Esophagus squamous epithelium (tissue), 5 donors: ENCODE data around the gene MAD1L1. TPM values are rescaled to one million over a fixed set of nuclear protein-coding genes. Genes with fewer than 3 reads are reported as not detected.
"Not testable (repeated sequence)": the region's sequence is repeated elsewhere in the genome, so short reads cannot be mapped to it uniquely, and the experiment has no call there.

Source experiments
- DNase-seq: peaks from one replicate; lab custom pipeline; 2025; lab: John Stamatoyannopoulos, UW
- H3K27ac ChIP-seq, 4 donors: fragments of 200-600 bp; sonication (generic); one replicate each; pipeline ENCODE4 v1.5.1; 2016 to 2019; ENCODE audit warnings: mild to moderate bottlenecking in 1 of 4
- H3K27me3 ChIP-seq, 4 donors: fragments of 200-600 bp; sonication (generic); 1 replicate in 3 of 4; 2 replicates in 1 of 4; pipeline versions ENCODE4 v1.5.1 to v1.6.0; 2017 to 2021; ENCODE audit warnings: antibody characterized with exemption in 1 of 4
- H3K36me3 ChIP-seq, 3 donors: fragments of 200-600 bp; sonication (generic); one replicate each; pipeline ENCODE4 v1.5.1; 2016 to 2019
- H3K4me1 ChIP-seq, 3 donors: fragments of 200-600 bp; sonication (generic); one replicate each; pipeline ENCODE4 v1.5.1; 2017 to 2019
- H3K4me3 ChIP-seq, 4 donors: fragments of 200-600 bp; sonication (generic); 1 replicate in 3 of 4; 2 replicates in 1 of 4; pipeline ENCODE4 v1.5.1; 2016 to 2019; ENCODE audit warnings: mild to moderate bottlenecking in 2 of 4, moderate library complexity in 1 of 4
- H3K9me3 ChIP-seq, 3 donors: fragments of 200-600 bp; sonication (generic); one replicate each; pipeline ENCODE4 v1.5.1; 2016 to 2019
- POLR2A ChIP-seq, 4 donors: fragments of 450-650 bp; IDR thresholded peaks; one replicate each; pipeline ENCODE4 v1.6.1; 2017; ENCODE audit warnings: antibody characterized with exemption in 4 of 4, mild to moderate bottlenecking in 4 of 4, moderate library complexity in 3 of 4
- WGBS, 2 donors: methylation state at CpG; one replicate each; pipeline ENCODE4 v1.1.5; 2018; 5-methylcytosine and 5-hydroxymethylcytosine counted together
- intact Hi-C: fragments of 100-400 bp; cut with DNase I; formaldehyde crosslinking; loops from one replicate; pipeline ENCODE4 v1.15.0; 2022
- total RNA-seq, 4 donors: library from RNA; depleted of rRNA; stranded (reverse); fragments of >200 nt; gene quantifications; one replicate each; pipeline ENCODE4 v1.1.0, GENCODE V29; 2016
- TF ChIP-seq, protein P1 (sequence below), 6 experiments: fragments of 450-650 bp in 4 of 6; fragments of 200-600 bp in 2 of 6; sonication (generic) in 2 of 6; IDR thresholded peaks; one replicate each; pipeline ENCODE4 v1.5.1; 2016 to 2019; ENCODE audit warnings: antibody characterized with exemption in 6 of 6, mild to moderate bottlenecking in 4 of 6, moderate library complexity in 4 of 6
- donor health status: DM: yes; HTN: yes; CAD: no.

The MAD1L1 gene
- total RNA-seq, 4 donors from 2014 or later = 16.6 to 40.4 (median 30.2) TPM

DNA sequence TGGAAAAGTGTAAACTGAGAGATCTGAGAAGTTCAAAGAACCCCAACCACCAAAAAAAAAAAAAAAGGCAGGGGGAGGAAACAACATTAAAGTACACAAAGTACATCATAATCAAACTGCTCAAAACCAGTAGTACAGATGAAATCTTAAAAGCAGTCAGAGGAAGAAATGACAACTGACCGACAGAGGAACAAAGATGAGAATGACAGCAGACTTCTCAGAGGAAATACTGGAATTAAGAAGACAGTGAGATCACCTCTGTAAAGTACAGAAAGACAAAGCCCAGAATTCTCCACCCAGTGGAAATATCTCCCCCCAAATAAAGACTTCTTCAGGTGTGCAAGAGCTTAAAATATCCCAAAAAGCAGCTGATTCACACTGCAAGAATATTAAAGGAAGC lies 403.1 kb downstream of the MAD1L1 start:
- H3K27me3 ChIP-seq, H3K4me1 ChIP-seq, H3K27ac ChIP-seq, intact Hi-C loops, H3K36me3 ChIP-seq, H3K4me3 ChIP-seq, H3K9me3 ChIP-seq, DNase-seq: not testable (repeated sequence)
- 73 to 93% methylated on average over 1 of the region's 1 CpG for WGBS, 2 donors

DNA sequence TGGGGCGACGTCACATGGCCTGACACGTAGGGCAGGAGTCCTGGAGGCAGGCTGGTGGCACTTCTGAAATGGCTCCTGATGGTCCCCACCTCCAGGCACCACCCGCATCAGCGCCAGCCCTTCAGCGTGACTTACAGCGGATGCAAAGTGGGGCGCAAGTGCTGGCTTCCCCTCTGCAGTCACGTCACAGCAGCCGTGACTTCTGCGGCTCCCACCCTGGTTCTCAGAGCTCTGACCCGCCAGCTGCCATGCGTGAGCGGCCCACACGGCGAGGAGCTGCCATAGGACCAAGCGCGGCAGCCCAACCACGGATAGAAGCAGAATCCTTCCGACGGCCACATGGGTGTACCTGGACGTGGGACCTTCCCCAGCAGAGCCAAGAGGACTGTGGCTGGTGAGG lies 403.6 kb downstream of the MAD1L1 start:
- no peak for DNase-seq
- H3K4me1 ChIP-seq = no peaks in the 10 kb centered on the region
- TF ChIP-seq POLR2A (IDR thresholded peaks at IDR 0.05) = no peak
- TF ChIP-seq, protein P1, sequence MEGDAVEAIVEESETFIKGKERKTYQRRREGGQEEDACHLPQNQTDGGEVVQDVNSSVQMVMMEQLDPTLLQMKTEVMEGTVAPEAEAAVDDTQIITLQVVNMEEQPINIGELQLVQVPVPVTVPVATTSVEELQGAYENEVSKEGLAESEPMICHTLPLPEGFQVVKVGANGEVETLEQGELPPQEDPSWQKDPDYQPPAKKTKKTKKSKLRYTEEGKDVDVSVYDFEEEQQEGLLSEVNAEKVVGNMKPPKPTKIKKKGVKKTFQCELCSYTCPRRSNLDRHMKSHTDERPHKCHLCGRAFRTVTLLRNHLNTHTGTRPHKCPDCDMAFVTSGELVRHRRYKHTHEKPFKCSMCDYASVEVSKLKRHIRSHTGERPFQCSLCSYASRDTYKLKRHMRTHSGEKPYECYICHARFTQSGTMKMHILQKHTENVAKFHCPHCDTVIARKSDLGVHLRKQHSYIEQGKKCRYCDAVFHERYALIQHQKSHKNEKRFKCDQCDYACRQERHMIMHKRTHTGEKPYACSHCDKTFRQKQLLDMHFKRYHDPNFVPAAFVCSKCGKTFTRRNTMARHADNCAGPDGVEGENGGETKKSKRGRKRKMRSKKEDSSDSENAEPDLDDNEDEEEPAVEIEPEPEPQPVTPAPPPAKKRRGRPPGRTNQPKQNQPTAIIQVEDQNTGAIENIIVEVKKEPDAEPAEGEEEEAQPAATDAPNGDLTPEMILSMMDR (IDR thresholded peaks at IDR 0.05) = no peak
- no peak overlapping the region for H3K27ac ChIP-seq
- WGBS, 2 donors = 93 to 96% methylated on average over 3 to 10 of the region's 22 CpGs
- intact Hi-C loops = no loop called here
- H3K9me3 ChIP-seq = peaks cover 0 to 5% (median 0%) of the 10 kb centered on the region in 3 donors
- H3K36me3 ChIP-seq = peaks cover 0 to 5% (median 0%) of the 10 kb centered on the region in 3 donors
- no peak overlapping the region for H3K4me3 ChIP-seq
- no peaks in the 10 kb centered on the region for H3K27me3 ChIP-seq

DNA sequence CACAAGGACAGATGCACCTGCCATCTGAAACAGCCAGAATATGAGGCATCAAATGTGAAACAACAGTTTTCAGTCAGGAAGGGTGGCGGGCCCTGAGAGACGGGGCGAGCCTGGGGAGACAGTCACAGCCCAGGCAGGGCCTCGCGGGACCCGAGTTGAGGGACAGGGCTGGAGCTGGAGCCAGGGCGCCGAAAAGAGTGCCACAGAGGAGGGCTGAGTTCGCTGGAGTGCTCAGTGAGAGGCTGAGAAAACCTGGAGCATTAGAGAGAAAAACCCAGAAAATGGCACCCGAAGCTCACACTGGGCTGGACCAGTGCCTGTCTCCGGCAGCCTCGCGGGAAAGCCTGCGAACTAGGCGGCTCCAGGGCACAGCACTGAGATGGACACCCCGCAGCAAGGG lies 404.6 kb downstream of the MAD1L1 start:
- 89 to 100% methylated on average over 3 to 5 of the region's 16 CpGs for WGBS, 2 donors

DNA sequence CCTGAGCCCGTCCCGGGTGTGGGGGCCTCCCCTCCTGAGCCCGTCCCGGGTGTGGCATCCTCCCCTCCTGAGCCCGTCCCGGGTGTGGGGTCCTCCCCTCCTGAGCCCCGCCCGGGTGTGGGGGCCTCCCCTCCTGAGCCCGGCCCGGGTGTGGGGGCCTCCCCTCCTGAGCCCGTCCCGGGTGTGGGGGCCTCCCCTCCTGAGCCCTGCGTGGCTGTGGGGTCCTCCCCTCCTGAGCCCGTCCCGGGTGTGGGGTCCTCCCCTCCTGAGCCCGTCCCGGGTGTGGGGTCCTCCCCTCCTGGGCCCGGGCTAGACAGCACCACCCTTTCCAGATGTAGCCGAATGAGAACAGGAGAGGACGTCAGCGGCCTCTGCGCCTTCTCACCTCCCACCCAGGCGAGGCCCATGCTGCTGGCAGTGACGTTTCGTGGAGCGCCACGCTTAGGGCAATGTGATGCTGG lies 405.2 kb downstream of the MAD1L1 start:
- H3K9me3 ChIP-seq, H3K4me3 ChIP-seq, H3K36me3 ChIP-seq, H3K27ac ChIP-seq, intact Hi-C loops, H3K27me3 ChIP-seq, DNase-seq, H3K4me1 ChIP-seq: not testable (repeated sequence)
- 100% methylated on average over 1 of the region's 27 CpGs; no CpG with 5 or more reads in 1 of the 2 donors for WGBS, 2 donors

More for the DNA sequence above, 404.6 kb downstream of the MAD1L1 start:
- intact Hi-C loops, H3K27ac ChIP-seq, H3K9me3 ChIP-seq, H3K36me3 ChIP-seq, H3K4me1 ChIP-seq, H3K27me3 ChIP-seq, DNase-seq, H3K4me3 ChIP-seq: not testable (repeated sequence)

DNA sequence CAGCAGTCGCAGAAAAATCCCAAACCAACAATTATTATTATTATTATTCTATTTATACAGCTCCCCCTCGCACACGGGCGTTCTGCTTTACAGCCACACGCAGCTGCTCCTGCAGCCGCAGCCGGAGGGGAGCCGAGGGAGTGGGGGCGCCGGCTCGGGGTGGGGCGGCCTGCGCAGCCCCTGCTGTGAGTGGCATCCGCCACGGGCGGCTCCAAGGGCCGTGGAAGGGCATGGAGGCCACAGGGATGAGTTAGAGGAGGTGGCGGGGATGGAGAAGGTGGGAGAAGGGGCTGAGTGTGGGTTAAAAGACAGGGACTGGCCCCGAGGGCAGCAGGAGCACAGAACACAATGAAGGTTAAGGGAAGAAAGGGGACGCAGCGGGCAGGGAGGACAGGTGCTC lies 405.8 kb downstream of the MAD1L1 start:
- H3K27ac ChIP-seq, H3K27me3 ChIP-seq, H3K4me1 ChIP-seq, DNase-seq, H3K4me3 ChIP-seq, H3K9me3 ChIP-seq, H3K36me3 ChIP-seq, intact Hi-C loops: not testable (repeated sequence)
- 75 to 87% methylated on average over 4 of the region's 21 CpGs for WGBS, 2 donors

DNA sequence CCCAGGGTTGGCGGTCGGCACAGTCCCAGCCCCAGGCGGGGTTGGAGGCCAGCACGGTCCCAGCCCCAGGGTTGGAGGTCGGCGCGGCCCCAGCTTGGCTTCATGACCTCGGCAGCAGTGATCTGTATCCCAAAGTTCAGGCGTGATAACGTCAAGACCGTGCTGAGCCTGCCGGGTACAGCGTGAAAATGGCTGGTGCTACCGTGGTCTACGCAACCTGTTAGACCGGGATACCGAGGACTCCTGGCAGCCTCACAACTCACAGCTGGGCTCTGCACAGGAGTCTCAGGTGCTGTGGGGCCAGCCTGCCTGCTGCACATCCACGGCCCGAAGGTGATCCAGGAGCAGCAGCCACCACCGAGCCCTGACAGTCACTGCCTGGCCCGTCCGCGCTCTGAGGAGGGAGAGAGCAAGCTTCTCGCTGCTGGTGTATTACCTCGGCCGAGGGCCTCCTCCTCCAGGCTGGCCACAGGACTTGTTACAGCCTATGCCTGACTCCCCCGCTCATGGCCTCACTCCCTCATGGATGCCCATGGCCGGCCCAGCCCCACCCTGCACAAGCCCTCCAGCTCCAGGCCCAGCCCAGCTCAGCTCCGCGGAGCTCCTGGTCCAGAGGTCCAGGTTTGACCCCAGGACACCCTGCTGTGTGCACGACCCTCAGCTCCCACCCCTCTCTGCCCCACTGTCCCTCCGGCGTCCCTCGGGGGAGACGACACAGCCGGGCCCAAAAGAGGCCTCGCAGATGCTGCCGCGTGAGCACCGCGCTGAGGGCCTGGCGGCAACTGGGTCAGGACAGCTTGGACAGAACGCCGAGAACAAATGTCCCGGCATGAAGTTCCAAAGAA lies 406.6 kb downstream of the MAD1L1 start:
- WGBS, 2 donors = 90 to 100% methylated on average over 1 to 20 of the region's 45 CpGs
- no peak for DNase-seq
- no peaks in the 10 kb centered on the region for H3K27me3 ChIP-seq
- intact Hi-C loops = no loop called here
- H3K4me3 ChIP-seq = no peak overlapping the region
- no peak overlapping the region for H3K27ac ChIP-seq
- H3K36me3 ChIP-seq = peaks cover 0 to 5% (median 0%) of the 10 kb centered on the region in 3 donors
- H3K9me3 ChIP-seq = peaks cover 0 to 5% (median 0%) of the 10 kb centered on the region in 3 donors
- TF ChIP-seq, protein P1 (IDR thresholded peaks at IDR 0.05) = no peak
- no peak for TF ChIP-seq POLR2A (IDR thresholded peaks at IDR 0.05)
- no peaks in the 10 kb centered on the region for H3K4me1 ChIP-seq

DNA sequence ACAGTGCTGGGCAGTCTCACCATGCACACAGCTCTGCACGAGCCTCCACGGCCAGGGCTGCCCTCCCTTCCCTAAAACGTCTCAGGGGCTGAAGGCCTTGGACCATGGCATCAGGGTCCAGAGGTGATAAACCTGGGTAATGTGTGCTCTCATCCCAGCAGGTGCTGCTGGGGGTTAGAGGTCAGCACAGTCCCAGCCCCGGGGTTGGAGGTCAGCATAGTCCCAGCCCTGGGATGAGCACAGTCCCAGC lies 407.2 kb downstream of the MAD1L1 start:
- intact Hi-C loops, H3K4me3 ChIP-seq, H3K36me3 ChIP-seq, H3K27me3 ChIP-seq, DNase-seq, H3K9me3 ChIP-seq, H3K27ac ChIP-seq, H3K4me1 ChIP-seq: not testable (repeated sequence)
- no CpG with 5 or more reads among the region's 4 CpGs for WGBS, 2 donors

DNA sequence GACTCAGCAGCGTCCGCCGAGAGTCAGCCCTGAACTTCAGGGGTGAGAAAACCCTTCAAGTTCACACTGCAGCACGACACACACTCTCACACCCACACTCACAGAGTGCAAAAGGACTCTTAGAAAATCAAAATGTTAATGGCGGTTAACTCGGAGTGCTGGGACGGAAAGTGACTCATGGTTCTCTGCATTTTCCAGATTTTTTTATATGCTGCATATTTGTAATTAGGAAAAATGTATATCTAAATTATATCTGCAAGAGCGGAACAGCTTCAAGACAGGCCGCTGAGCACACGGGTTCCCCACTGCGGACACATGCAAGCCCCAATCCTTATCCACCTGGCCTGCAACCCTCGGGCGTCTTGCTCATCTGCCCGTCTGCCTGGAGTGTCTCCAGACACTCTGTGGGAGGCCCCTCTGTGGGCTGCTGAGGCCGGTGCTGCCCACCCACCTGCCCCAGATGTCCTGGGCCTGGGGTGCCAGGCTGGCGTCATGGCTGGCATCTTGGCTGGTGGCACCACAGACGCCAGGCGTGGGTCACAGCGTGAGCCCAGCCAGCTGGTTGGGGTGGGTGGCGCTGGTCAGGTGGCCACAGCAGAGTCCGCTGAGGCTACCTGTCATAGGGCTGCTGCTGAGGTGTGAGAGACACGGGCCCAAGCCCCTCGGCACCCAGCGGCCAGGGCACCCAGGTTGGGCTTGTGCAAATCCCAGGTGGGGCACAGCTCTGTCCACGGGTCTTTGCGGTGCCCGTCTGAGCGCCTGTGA lies 407.7 kb downstream of the MAD1L1 start:
- H3K27me3 ChIP-seq, H3K27ac ChIP-seq, DNase-seq, H3K36me3 ChIP-seq, H3K9me3 ChIP-seq, intact Hi-C loops, H3K4me3 ChIP-seq, H3K4me1 ChIP-seq: not testable (repeated sequence)
- WGBS, 2 donors = 86% methylated on average over 9 of the region's 28 CpGs; no CpG with 5 or more reads in 1 of the 2 donors

DNA sequence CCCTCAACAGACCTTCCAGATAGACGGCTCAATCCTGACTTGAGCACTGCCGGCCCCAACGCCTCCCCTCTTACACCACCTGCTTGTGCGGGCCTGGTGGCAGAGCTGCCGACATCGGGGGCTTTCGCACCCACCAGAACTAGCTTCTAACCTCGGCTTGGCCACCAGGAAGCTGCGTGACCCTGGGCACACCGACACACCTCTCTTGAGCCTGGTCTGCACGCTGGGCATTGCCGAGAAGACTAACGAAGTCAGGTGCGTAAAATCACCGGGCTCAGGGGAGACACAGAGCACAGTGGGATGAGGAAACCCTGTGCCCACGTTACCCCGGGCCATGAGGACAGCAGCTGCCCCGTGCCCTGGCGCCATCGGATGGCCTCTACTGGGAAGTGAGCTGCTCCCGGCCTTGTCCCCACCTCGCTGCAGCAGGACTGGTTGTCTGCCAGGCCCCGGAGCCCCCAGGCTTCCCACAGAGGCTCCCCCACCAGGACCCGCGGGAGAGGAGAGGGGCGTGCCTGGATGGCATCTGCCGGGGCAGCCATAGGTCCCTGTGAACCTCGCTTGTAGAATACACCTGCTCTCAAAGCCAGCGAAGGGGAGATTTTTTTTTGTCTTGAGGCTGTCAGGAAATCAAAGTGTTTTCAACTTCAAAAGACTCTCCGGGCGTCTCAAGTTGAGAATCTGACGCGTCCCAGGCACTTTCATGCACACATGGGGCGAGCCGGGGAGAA lies 408.4 kb downstream of the MAD1L1 start:
- H3K36me3 ChIP-seq, H3K4me3 ChIP-seq, H3K27ac ChIP-seq, H3K27me3 ChIP-seq, intact Hi-C loops, H3K9me3 ChIP-seq, DNase-seq, H3K4me1 ChIP-seq: not testable (repeated sequence)
- WGBS, 2 donors = 71 to 85% methylated on average over 3 to 10 of the region's 35 CpGs
